DMS53 (cell line): ENCODE data around the gene CD82.
"Not testable (repeated sequence)": the region's sequence is repeated elsewhere in the genome, so short reads cannot be mapped to it uniquely, and the experiment has no call there.

Experiments used
- DNase-seq: peaks from one replicate; lab custom pipeline; 2025; lab: John Stamatoyannopoulos, UW

The CD82 gene

DNA sequence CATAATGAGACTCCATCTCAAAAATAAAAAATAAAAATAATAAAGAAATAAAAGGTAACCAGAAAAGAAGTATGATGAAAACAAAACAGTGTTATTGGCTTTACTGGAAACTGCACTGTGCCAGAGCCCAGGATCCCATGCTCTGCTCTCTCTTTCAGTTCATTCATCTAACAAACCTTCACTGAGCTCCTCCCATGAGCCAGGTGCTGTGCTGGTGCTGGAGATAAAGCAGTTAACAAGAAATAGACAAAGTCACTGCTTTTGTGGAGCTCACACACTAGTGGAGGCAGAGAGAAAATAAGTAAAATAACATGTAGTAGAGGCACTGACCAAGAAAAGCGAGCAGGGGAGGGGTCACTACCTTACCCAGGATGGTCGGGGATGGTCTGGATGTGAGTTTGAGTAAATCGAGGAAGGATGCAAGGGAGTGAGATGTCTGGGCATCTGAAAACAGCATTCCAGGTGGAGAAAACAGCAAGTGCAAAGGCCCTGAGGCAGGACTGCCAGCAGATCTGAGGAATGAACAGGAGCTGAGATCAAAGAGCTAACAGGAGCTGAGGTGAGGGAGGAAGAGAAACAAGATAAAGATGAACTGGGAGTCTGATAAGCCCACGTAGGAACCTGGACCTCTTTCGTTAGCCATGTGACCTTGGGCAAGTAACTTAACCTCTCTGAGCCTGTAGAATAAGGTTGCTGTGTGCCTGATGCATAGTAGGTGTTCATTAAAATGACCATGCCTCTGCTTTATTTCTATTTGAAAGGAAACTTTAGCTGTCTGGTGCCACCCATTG lies 31.3 kb upstream of the CD82 start:
- no peak for DNase-seq

DNA sequence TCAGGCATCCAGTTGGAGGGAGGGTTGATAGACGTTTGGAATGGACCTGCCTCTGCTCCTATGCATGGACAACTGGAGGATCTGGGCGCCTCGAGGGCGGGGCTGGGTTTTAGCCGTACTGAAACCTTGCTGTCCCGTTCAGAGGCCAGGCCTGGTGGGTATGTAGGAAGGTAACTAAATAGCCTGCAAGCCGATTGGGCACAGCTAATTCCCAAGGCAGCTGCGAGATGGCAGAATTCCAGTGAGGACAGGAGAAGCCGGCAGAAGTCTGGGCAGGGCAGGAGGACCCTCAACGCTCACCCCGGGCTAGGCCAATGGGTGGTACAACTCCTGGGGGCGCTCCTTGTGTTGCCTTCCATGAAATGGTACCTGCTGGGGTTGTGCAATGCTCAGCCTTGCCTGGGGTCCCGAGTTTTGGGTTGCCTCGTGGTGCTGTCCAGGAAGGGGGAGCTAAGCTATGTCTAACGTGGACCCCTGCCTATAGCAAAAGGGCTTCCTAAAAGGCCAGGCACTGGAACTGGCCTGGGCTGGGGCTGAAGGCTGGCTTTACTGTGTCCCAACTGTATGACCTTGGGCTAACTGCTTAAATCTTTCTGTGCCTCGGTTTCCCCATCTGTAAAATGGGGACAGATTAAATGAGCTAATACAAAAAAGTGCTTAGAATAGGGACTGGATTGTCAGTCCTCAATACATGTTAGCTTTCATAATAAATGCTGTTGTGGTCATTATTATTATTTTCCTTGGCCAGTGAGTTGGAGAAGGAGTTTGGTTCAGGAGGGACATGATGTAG lies 30.1 kb upstream of the CD82 start:
- no peak for DNase-seq

DNA sequence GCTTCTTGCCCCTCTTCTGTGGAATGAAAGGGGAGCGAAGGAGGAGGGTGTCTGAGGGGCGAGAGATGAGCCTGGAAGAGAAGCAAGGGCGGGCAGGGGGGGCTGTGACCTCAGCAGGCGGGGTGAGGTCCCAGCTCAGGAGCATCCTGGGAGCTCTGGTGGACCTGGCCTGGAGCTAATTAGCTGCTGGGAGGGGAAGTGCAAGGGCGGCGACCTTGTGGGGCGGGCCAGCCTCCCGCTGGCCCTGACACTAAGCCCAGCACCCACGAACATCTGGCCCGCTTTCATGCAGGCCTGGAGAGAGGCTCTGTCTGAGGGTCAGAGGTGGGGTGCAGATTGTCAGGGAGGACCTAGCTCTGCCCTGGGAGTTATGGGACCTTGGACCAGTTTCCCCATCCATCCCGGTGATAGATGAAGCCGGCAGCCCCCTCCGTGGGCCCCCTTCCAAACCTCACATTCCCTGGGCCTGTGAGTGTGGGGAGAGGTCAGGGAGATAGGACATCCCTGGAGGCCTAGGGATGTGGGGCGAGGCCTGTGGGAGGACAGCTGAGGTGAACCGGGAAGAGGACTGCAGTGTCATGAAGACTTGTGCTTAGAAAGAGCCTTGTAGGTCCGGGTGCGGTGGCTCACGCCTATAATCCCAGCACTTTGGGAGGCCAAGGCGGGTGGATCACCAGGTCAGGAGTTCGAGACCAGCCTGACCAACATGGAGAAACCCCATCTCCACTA lies 28.5 kb upstream of the CD82 start:
- no peak for DNase-seq

DNA sequence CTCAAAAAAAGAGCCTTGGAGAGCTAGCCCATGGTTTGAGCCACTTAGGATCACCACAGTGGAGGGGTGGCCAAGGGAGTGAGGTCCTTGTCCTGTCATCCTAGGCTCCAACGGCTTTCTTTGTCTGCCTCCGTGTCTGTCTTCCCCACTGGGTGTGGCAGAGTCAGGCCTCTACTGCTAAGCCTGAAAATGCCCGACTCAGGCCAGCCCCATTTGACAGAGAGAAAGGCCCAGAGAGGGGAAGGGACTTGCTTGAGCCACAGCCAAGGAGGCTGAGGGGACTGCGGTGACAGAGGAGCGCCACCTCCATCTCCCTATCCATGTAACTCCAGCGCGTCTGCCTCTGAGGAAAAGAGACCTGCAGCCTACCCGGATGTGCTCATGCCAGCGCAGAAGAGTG lies 27.8 kb upstream of the CD82 start:
- no peak for DNase-seq

DNA sequence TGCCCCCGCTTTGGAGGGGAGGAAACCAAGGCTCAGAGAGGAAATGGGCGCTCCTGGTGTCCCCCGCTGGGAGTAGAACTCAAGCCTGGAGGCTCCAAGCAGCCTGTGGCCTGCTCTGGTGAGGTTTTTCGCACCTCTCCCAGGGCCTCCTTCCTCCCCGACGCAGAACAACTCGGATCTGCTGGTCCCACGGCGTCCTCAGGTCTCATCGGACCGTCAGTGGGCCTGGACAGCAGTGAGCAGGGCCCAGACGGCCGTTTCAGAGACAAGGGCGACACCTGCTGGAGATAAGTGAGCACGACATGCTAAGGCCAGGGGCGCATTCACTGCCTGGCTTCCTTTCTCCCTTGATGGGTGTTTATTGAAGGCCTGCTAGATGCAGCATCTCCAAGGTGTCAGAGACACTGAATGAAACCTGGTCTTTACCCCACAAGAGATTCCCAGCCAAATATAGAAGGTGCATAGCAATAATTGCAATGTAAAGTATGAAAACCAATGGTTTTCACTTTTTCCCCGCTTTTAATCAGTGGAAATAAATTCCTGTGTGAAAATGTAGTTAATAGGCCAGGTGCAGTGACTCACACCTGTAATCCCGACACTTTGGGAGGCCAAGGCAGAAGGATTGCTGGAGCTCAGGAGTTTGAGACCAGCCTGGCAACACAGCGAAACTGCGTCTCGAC lies 26.9 kb upstream of the CD82 start:
- DNase-seq: peak; percentile 80

- DNase-seq: peak; percentile 24
Observed at GRCh38 chr11:44539971-44540370, 25.5 kb upstream of the CD82 start.

DNA sequence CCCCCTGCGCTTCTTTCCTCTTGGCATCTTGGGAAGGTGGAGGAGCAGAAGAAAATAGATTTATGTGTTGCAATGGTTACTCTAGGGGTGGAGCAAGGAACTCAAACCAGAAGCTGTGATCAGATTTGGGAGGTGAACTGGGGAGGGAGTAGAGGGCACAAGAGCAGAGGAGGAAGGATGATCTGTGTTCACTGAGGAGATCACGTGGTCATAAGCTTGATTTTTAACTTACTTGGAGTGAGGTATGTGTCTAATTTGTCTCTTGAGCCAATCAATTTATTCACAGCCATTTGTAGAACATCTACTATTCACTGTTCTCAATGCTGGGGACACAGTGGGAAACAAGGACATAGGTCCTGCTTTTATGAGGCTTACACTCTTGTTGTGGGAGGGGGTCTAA lies 24.8 kb upstream of the CD82 start:
- DNase-seq: no peak

- DNase-seq: peak; percentile 49
Observed at GRCh38 chr11:44542372-44542771, 23.1 kb upstream of the CD82 start.

- DNase-seq: not testable (repeated sequence)
Observed at GRCh38 chr11:44546984-44547383, 18.5 kb upstream of the CD82 start.

- not testable (repeated sequence) for DNase-seq
Observed at GRCh38 chr11:44547534-44547933, 17.9 kb upstream of the CD82 start.

DNA sequence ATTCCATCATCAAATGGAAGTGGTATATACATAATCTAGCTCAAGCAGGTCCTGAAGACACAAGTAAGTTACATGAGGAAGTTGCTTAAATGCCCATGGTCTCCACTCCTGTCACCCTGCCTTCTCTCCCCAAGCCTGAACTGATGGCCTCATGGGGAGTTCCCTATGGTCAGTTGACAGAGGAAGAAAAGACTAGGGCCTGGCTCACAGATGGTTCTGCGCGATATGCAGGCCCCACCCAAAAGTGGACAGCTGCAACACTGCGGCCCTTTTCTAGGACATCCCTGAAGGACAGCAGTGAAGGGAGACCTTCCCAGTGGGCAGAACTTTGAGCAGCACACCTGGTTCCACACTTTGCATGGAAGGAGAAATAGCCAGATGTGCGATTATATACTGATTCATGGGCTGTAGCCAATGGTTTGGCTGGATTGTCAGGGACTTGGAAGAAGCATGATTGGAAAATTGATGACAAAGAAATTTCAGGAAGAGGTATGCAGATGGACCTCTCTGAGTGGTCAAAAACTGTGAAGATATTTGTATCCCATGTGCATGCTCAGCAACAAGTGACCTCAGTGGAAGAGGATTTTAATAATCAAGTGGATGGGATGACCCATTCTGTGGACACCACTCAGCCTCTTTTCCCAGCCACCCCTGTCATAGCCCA lies 17.3 kb upstream of the CD82 start:
- no peak for DNase-seq

GRCh38 chr11:44548961-44549749 lies 16.3 kb upstream of the CD82 start:
- DNase-seq: not testable (repeated sequence)

- no peak for DNase-seq
Observed at GRCh38 chr11:44550123-44550522, 15.3 kb upstream of the CD82 start.

DNA sequence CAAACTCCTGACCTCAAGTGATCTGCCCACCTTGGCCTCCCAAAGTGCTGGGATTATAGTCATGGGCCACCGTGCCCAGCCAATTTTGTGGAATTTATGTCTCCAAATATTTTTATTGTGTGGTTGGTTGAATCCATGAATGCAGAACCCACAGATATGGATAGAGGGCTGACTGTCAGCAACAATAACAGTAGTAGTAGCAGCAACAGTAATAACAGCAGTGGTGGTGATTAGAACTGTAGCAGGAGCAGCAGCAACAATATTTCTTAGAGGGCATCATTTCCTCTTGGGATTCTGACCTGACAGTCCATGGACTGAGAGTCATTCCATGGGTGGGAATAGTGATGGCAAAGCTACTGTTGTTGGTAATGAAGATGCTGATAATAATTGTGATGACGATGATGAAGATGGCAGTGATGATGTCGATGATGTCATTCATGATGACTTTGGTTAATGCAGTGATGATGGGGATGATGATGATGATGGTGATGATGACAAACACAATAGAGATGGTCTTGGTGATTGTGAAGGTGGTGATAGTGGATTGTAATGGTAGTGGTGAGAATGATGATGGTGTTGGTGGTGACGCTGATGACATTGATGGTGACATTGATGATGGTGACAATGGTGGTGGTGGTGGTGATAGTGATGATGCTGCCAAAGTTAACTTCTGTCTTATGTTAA lies 13.9 kb upstream of the CD82 start:
- DNase-seq: no peak

DNA sequence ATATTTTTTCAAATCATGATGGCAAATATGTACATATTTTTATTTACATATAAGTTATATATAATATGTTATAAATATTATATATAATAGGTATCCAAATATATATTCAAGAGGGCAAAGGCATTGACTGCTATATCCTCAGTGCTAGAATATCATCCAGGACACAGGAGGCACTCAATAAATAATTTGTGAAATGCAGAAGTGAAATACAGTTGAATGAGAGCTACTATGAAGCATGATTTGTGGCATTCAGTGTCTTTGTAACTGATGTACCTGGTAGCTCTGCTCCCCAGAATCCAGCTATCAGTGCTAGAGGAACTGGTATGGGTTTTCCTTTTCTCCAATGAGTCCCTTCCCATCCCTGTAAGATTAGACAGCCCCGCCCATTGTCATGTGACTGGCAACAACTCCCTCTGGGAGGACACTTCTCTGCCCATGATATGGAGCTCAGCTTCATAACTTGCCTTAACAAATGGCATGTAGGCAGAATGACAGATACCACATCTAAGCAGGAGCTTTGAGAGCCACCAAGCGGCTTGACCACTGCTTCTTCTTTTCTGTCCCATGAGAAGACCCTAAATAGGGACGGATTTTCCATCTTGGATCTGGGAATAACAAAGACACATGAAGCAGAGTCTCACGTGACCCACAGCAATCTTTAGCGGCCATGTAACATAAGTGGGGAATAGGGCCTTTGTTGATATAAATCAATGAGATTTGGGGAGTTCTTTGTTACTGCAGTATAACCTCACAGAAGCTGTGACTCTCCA lies 10.2 kb upstream of the CD82 start:
- no peak for DNase-seq

DNA sequence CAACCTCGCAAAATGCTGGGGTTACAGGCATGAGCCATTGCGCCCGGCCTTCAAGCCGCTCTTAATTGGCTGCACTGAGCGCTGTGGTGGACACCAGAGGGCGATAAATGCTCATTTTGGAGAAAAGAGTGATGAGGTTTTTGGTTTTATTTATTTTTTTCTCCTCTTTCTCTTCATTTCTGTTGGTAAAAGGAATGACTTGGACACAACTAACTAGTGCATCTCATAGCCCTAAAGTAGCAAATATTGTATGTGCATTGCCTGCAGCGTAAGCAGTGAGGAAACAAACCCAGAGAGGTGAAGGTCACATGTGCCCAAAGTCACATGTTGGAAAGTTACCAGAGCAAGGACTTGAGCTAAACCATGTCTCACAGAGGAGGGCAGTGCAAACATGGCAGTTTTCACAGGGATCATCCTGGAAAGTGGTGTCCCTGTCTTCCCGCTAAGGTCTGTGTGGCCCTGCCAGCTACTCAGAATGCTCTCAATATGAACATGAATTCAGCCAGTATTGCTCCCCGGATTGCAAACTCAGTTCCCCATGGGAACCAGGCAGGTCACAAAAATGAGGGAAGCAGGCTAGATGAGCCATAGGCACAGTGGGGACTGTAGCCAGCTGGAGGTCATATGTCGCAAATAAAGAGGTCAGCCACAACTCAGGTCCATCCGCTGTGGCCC lies 8.6 kb upstream of the CD82 start:
- DNase-seq: peak; percentile 71

DNA sequence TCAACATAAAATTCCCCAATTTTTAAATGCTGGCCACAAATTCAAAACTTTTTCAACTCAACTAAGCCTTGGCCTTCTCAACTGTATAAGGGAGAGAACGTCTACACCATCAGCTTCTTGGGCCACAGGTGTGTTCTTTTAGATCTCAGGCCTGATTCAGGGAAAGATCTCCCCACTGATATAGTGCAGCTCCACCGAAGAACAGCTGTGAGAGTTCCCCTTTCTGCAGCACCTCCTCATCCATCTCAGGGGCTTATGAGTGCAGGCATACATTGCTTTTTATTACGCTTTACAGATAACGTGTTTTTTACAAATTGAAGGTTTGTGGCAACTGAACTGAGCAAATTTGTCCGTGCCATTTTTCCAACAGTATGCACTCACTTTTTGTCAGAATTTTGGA lies 8.0 kb upstream of the CD82 start:
- no peak for DNase-seq

GRCh38 chr11:44559207-44559939 lies 6.1 kb upstream of the CD82 start:
- DNase-seq: no peak
